BE2C (cell line): Measurements from ENCODE around the gene LRRC4C.

Source experiments
- DNase-seq: peaks from one replicate; pipeline ENCODE4 v3.0.0-alpha.2; 2020
- H3K27me3 ChIP-seq: fragments of 250-450 bp; sonication (Bioruptor Pico); 2 replicates; pipeline ENCODE4 v1.5.1; 2020; ENCODE audit warnings: mild to moderate bottlenecking
- H3K36me3 ChIP-seq: fragments of 250-450 bp; sonication (Bioruptor Pico); 2 replicates; pipeline ENCODE4 v1.5.1; 2020; ENCODE audit warnings: mild to moderate bottlenecking
- H3K4me1 ChIP-seq: fragments of 250-450 bp; sonication (Bioruptor Pico); 2 replicates; pipeline ENCODE4 v1.5.1; 2020
- H3K4me3 ChIP-seq: 2 replicates; pipeline ENCODE4 v1.5.1; 2011; ENCODE audit warnings: low read depth, low read length
- H3K9me3 ChIP-seq: fragments of 250-450 bp; sonication (Bioruptor Pico); 2 replicates; pipeline ENCODE4 v1.5.1; 2020
- CTCF ChIP-seq: IDR thresholded peaks from 2 replicates; pipeline ENCODE4 v1.5.1; 2012; ENCODE audit warnings: mild to moderate bottlenecking, low read depth, low read length

Gene LRRC4C

GRCh38 chr11:41306431-41306830 is 153.0 kb downstream of the LRRC4C start:
- no peak for DNase-seq
- no peak overlapping the region for H3K4me3 ChIP-seq
- no peak for TF ChIP-seq CTCF
- no peaks in the 10 kb centered on the region for H3K9me3 ChIP-seq
- no peaks in the 10 kb centered on the region for H3K4me1 ChIP-seq
- no peaks in the 10 kb centered on the region for H3K27me3 ChIP-seq
- no peaks in the 10 kb centered on the region for H3K36me3 ChIP-seq

GRCh38 chr11:41301023-41301422 is 158.4 kb downstream of the LRRC4C start:
- Histone ChIP-seq H3K4me3 (no peak overlapping the region), H3K9me3 (no peaks in the 10 kb centered on the region), H3K4me1 (no peaks in the 10 kb centered on the region), H3K36me3 (no peaks in the 10 kb centered on the region), H3K27me3 (no peaks in the 10 kb centered on the region)
- DNase-seq = no peak
- TF ChIP-seq CTCF = no peak

GRCh38 chr11:41289408-41289807 is 170.0 kb downstream of the LRRC4C start:
- DNase-seq = no peak
- H3K9me3 ChIP-seq = no peaks in the 10 kb centered on the region
- no peak overlapping the region for H3K4me3 ChIP-seq
- H3K4me1 ChIP-seq = no peaks in the 10 kb centered on the region
- no peaks in the 10 kb centered on the region for H3K36me3 ChIP-seq
- TF ChIP-seq CTCF = no peak
- no peaks in the 10 kb centered on the region for H3K27me3 ChIP-seq

GRCh38 chr11:41286751-41287150 is 172.7 kb downstream of the LRRC4C start:
- no peaks in the 10 kb centered on the region for H3K4me1 ChIP-seq
- H3K4me3 ChIP-seq = no peak overlapping the region
- H3K9me3 ChIP-seq = no peaks in the 10 kb centered on the region
- no peak for TF ChIP-seq CTCF
- no peaks in the 10 kb centered on the region for H3K27me3 ChIP-seq
- H3K36me3 ChIP-seq = no peaks in the 10 kb centered on the region
- no peak for DNase-seq

GRCh38 chr11:41284354-41284753 is 175.1 kb downstream of the LRRC4C start:
- Histone ChIP-seq H3K4me3 (no peak overlapping the region), H3K4me1 (no peaks in the 10 kb centered on the region), H3K27me3 (no peaks in the 10 kb centered on the region), H3K36me3 (no peaks in the 10 kb centered on the region), H3K9me3 (no peaks in the 10 kb centered on the region)
- no peak for TF ChIP-seq CTCF
- no peak for DNase-seq

- Histone ChIP-seq H3K9me3 (no peaks in the 10 kb centered on the region), H3K4me3 (no peak overlapping the region), H3K4me1 (no peaks in the 10 kb centered on the region), H3K36me3 (no peaks in the 10 kb centered on the region), H3K27me3 (no peaks in the 10 kb centered on the region)
- DNase-seq = no peak
- no peak for TF ChIP-seq CTCF
Measured at GRCh38 chr11:41283191-41283930, 176.1 kb downstream of the LRRC4C start.
